Measurements from ENCODE around the gene DNM1. TPM values are rescaled to one million over a fixed set of nuclear protein-coding genes. Genes with fewer than 3 reads are reported as not detected.
"Not testable (repeated sequence)": the region's sequence is repeated elsewhere in the genome, so short reads cannot be mapped to it uniquely, and the experiment has no call there.

Gene DNM1
- total RNA-seq, 2 experiments from 2014 or later, result 0.36 to 0.59 TPM

- ChIA-PET CTCF (no interaction called here), POLR2A (no interaction called here)
- Mint-ChIP-seq H3K36me3 (ENCODE audit: low read depth) (no peaks in the 10 kb centered on the region), H3K9me3 (no peaks in the 10 kb centered on the region), H3K27ac (no peak overlapping the region), H3K27me3 (no peaks in the 10 kb centered on the region), H3K4me1 (ENCODE audit: low read depth) (peaks cover 10% of the 10 kb centered on the region), H3K4me3 (no peak overlapping the region)
- DNase-seq (no peak), ATAC-seq (no peak)
- no peak for TF ChIP-seq CTCF (IDR thresholded peaks at IDR 0.05)
- intact Hi-C loops (cut with micrococcal nuclease), result no loop called here
These were observed 19.9 kb downstream of the DNM1 start for GRCh38 chr9:128222880-128223670.

DNA sequence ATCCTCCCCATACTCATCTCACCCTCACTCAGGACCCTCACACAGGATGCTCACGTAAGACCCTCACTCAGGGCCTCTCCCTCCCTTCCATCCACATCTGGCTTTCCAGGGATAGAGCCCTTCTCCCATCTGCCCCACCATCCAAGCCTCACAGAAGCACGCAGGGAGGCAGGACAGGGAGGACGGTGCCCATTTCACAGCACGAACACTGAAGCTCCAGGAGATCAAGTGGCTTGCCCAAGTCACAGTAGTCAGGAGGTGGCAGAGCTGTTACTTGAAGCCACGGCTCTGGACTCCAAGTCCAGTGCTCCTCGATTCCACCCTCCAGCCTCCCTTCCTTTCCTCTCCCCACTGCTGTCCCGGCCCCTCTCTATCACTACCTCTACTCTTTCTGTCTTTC, 21.7 kb downstream of the DNM1 start:
- Mint-ChIP-seq H3K9me3 (no peaks in the 10 kb centered on the region), H3K36me3 (ENCODE audit: low read depth) (no peaks in the 10 kb centered on the region), H3K4me3 (no peak overlapping the region), H3K27me3 (no peaks in the 10 kb centered on the region), H3K4me1 (ENCODE audit: low read depth) (no peaks in the 10 kb centered on the region), H3K27ac (no peak overlapping the region)
- no peak for TF ChIP-seq CTCF (IDR thresholded peaks at IDR 0.05)
- CTCF ChIA-PET, result interaction anchor here (1.1 kb wide), 1 partner anchor 30 kb away, joined by 3 read pairs; no protein-coding TSS in a partner anchor
- ATAC-seq, result no peak
- POLR2A ChIA-PET, result no interaction called here
- intact Hi-C loops (cut with micrococcal nuclease), result no loop called here
- no peak for DNase-seq

- no peak overlapping the region for H3K4me3 Mint-ChIP-seq
- no peaks in the 10 kb centered on the region for H3K27me3 Mint-ChIP-seq
- ATAC-seq (no peak), DNase-seq (no peak)
- no peaks in the 10 kb centered on the region for H3K36me3 Mint-ChIP-seq (ENCODE audit: low read depth)
- no peak for TF ChIP-seq CTCF (IDR thresholded peaks at IDR 0.05)
- no peak overlapping the region for H3K27ac Mint-ChIP-seq
- CTCF ChIA-PET, result no interaction called here
- intact Hi-C loops (cut with micrococcal nuclease), result no loop called here
- no peaks in the 10 kb centered on the region for H3K4me1 Mint-ChIP-seq (ENCODE audit: low read depth)
- no peaks in the 10 kb centered on the region for H3K9me3 Mint-ChIP-seq
- POLR2A ChIA-PET, result no interaction called here
These were observed 22.7 kb downstream of the DNM1 start for GRCh38 chr9:128225770-128226411.

- H3K4me3 Mint-ChIP-seq, result no peak overlapping the region
- H3K36me3 Mint-ChIP-seq (ENCODE audit: low read depth), result no peaks in the 10 kb centered on the region
- intact Hi-C loops (cut with micrococcal nuclease), result no loop called here
- DNase-seq (no peak), ATAC-seq (no peak)
- H3K4me1 Mint-ChIP-seq (ENCODE audit: low read depth), result no peaks in the 10 kb centered on the region
- POLR2A ChIA-PET, result interaction anchor here (0.6 kb wide), 1 partner anchor 14 kb away, joined by 3 read pairs; no protein-coding TSS in a partner anchor
- TF ChIP-seq CTCF (IDR thresholded peaks at IDR 0.05), result no peak
- H3K27me3 Mint-ChIP-seq, result no peaks in the 10 kb centered on the region
- no peak overlapping the region for H3K27ac Mint-ChIP-seq
- CTCF ChIA-PET, result no interaction called here
- no peaks in the 10 kb centered on the region for H3K9me3 Mint-ChIP-seq
These were observed 23.2 kb downstream of the DNM1 start for GRCh38 chr9:128226412-128226801.

DNA sequence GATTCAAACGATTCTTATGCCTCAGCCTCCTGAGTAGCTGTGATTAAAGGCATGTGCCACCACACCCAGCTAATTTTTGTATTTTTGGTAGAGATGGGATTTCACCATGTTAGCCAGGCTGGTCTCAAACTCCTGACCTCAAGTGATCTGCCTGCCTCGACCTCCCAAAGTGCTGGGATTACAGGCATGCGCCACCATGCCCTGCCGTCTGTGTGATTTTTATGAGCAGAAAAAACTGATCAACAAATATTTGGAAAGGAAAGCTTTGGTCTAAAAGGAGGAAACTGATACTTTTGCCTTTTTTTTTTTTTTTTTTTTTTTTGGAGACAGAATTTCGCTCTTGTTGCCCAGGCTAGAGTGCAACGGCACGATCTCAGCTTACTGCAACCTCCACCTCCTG, 27.7 kb downstream of the DNM1 start:
- ATAC-seq; H3K9me3 Mint-ChIP-seq; intact Hi-C loops (cut with micrococcal nuclease); H3K27ac Mint-ChIP-seq; H3K27me3 Mint-ChIP-seq; POLR2A ChIA-PET; H3K36me3 Mint-ChIP-seq (ENCODE audit: low read depth); DNase-seq; CTCF ChIA-PET; H3K4me1 Mint-ChIP-seq (ENCODE audit: low read depth); H3K4me3 Mint-ChIP-seq: not testable (repeated sequence)

Measured in activated CD8-positive, alpha-beta T cell treated with anti-CD3 and anti-CD28 coated beads for 36 hours (primary cell).